Subcutaneous adipose tissue (tissue), 4 donors: ENCODE measurements around the gene KIFC3. TPM values are rescaled to one million over a fixed set of nuclear protein-coding genes. Genes with fewer than 3 reads are reported as not detected.

ENCODE experiments used
- CTCF ChIP-seq: fragments of 450-650 bp; IDR thresholded peaks from one replicate; pipeline ENCODE4 v1.5.1; 2016; ENCODE audit warnings: low read depth, mild to moderate bottlenecking, control low read depth, antibody characterized with exemption, moderate library complexity
- total RNA-seq, 4 donors: library from RNA; depleted of rRNA; stranded (reverse); fragments of >200 nt; gene quantifications; one replicate each; pipeline ENCODE4 v1.1.0, GENCODE V29; 2016

KIFC3 gene
- total RNA-seq, 4 donors from 2014 or later = 17.9 to 58.8 (median 28.7) TPM

GRCh38 chr16:57810197-57811031, 8.1 kb upstream of the KIFC3 start:
- no peak for TF ChIP-seq CTCF

GRCh38 chr16:57809276-57810196, 7.2 kb upstream of the KIFC3 start:
- no peak for TF ChIP-seq CTCF

GRCh38 chr16:57808589-57809228, 6.4 kb upstream of the KIFC3 start:
- no peak for TF ChIP-seq CTCF

GRCh38 chr16:57807968-57808528, 5.8 kb upstream of the KIFC3 start:
- TF ChIP-seq CTCF = no peak

- no peak for TF ChIP-seq CTCF
Observed at GRCh38 chr16:57807252-57807967, 5.1 kb upstream of the KIFC3 start.

- TF ChIP-seq CTCF = no peak
Observed at GRCh38 chr16:57805176-57805575, 2.9 kb upstream of the KIFC3 start.
